Activated CD8-positive, alpha-beta memory T cell treated with anti-CD3 and anti-CD28 coated beads, Interleukin-2, amount 50 U/mL, for 48 hours (primary cell): ENCODE measurements around the gene CCDC169.

Source experiments
- DNase-seq: peaks from one replicate; pipeline ENCODE4 v3.0.0-alpha.2; 2020

CCDC169 gene

GRCh38 chr13:36242761-36243160 lies 54.9 kb downstream of the CCDC169 start:
- no peak for DNase-seq

GRCh38 chr13:36231236-36231635 lies 66.4 kb downstream of the CCDC169 start:
- no peak for DNase-seq

- no peak for DNase-seq
These were observed 72.9 kb downstream of the CCDC169 start for GRCh38 chr13:36224730-36225129.

GRCh38 chr13:36219883-36220282 lies 77.7 kb downstream of the CCDC169 start:
- DNase-seq: no peak

GRCh38 chr13:36217456-36217855 lies 80.2 kb downstream of the CCDC169 start:
- DNase-seq: no peak

- DNase-seq: no peak
These were observed 83.3 kb downstream of the CCDC169 start, which contains the start of gene SOHLH2 for GRCh38 chr13:36214163-36214921. Gene SOHLH2 (minus strand): TSS chr13:36214556. CDS start chr13:36214526, 30 bp downstream.

- no peak for DNase-seq
These were observed 84.8 kb downstream of the CCDC169 start for GRCh38 chr13:36212789-36213188.

GRCh38 chr13:36211567-36211966 lies 86.0 kb downstream of the CCDC169 start:
- DNase-seq: no peak

- DNase-seq: no peak
These were observed 86.9 kb downstream of the CCDC169 start for GRCh38 chr13:36210738-36211137.

- DNase-seq: no peak
These were observed 89.9 kb downstream of the CCDC169 start for GRCh38 chr13:36207672-36208071.

- no peak for DNase-seq
These were observed 104.3 kb downstream of the CCDC169 start for GRCh38 chr13:36193151-36193855.

- DNase-seq: no peak
These were observed 105.4 kb downstream of the CCDC169 start for GRCh38 chr13:36192166-36192565.

- no peak for DNase-seq
These were observed 106.8 kb downstream of the CCDC169 start for GRCh38 chr13:36190771-36191170.

- DNase-seq: no peak
These were observed 109.2 kb downstream of the CCDC169 start for GRCh38 chr13:36188441-36188840.

- DNase-seq: no peak
These were observed 113.7 kb downstream of the CCDC169 start for GRCh38 chr13:36183901-36184300.
